ENCODE results near the gene KRTAP5-5. TPM values are rescaled to one million over a fixed set of nuclear protein-coding genes. Genes with fewer than 3 reads are reported as not detected.

The KRTAP5-5 gene
- total and polyA plus RNA-seq, 10 donors, result not detected

- TF ChIP-seq POLR2AphosphoS5 (IDR thresholded peaks at IDR 0.05) (no peak), CTCF (IDR thresholded peaks at IDR 0.05 in 8 of 11, conservative IDR thresholded peaks at IDR 0.05 in 3 of 11) (no peak), POLR2A (IDR thresholded peaks at IDR 0.05) (no peak)
- Histone ChIP-seq H3K4me1 (peaks cover 5 to 42% (median 25%) of the 10 kb centered on the region in 6 donors), H3K4me3 (no peak overlapping the region), H3K9me3 (no peaks in the 10 kb centered on the region), H3K36me3 (no peaks in the 10 kb centered on the region), H3K27ac (peak overlapping the region in 4 of 8 donors; percentile 21 to 54 (median 52)), H3K27me3 (replicated peaks in 1 of 7) (peaks cover 0 to 58% (median 4%) of the 10 kb centered on the region in 7 donors)
- intact Hi-C loops (cut with DNase I; ENCODE audit: low total_unique reads), result loop anchor here (10.0 kb wide), 1 partner anchor 499 kb away; no protein-coding TSS in a partner anchor
- 68 to 85% (median 80%) methylated on average over 14 to 26 of the region's 26 CpGs for WGBS, 5 donors
- peak; percentile 55 for DNase-seq
These were observed 25.8 kb downstream of the KRTAP5-5 start for GRCh38 chr11:1655168-1656060.

GRCh38 chr11:1656061-1656441, 26.5 kb downstream of the KRTAP5-5 start:
- 81 to 91% (median 88%) methylated on average over 7 to 9 of the region's 9 CpGs for WGBS, 5 donors
- Histone ChIP-seq H3K27ac (no peak overlapping the region), H3K4me3 (no peak overlapping the region), H3K27me3 (replicated peaks in 1 of 7) (peaks cover 0 to 61% (median 4%) of the 10 kb centered on the region in 7 donors), H3K9me3 (no peaks in the 10 kb centered on the region), H3K4me1 (peaks cover 5 to 42% (median 25%) of the 10 kb centered on the region in 6 donors), H3K36me3 (no peaks in the 10 kb centered on the region)
- intact Hi-C loops (cut with DNase I; ENCODE audit: low total_unique reads), result loop anchor here (10.0 kb wide), 1 partner anchor 499 kb away; no protein-coding TSS in a partner anchor
- DNase-seq, result peak; percentile 55
- TF ChIP-seq POLR2AphosphoS5 (IDR thresholded peaks at IDR 0.05) (no peak), CTCF (IDR thresholded peaks at IDR 0.05 in 8 of 11, conservative IDR thresholded peaks at IDR 0.05 in 3 of 11) (no peak), POLR2A (IDR thresholded peaks at IDR 0.05) (no peak)

GRCh38 chr11:1656670-1657069, 27.1 kb downstream of the KRTAP5-5 start:
- no peak for TF ChIP-seq POLR2A (IDR thresholded peaks at IDR 0.05)
- no peak for TF ChIP-seq POLR2AphosphoS5 (IDR thresholded peaks at IDR 0.05)
- no peak for TF ChIP-seq CTCF (IDR thresholded peaks at IDR 0.05 in 8 of 11, conservative IDR thresholded peaks at IDR 0.05 in 3 of 11)
- H3K27me3 ChIP-seq (replicated peaks in 1 of 7), result peaks cover 0 to 65% (median 4%) of the 10 kb centered on the region in 7 donors
- H3K4me3 ChIP-seq, result no peak overlapping the region
- no peaks in the 10 kb centered on the region for H3K9me3 ChIP-seq
- DNase-seq, result peak; percentile 7
- no peaks in the 10 kb centered on the region for H3K36me3 ChIP-seq
- H3K27ac ChIP-seq, result no peak overlapping the region
- intact Hi-C loops (cut with DNase I; ENCODE audit: low total_unique reads), result loop anchor here (10.0 kb wide), 1 partner anchor 498 kb away; no protein-coding TSS in a partner anchor
- 74 to 91% (median 83%) methylated on average over 7 of the region's 7 CpGs for WGBS, 5 donors
- H3K4me1 ChIP-seq, result peaks cover 5 to 42% (median 25%) of the 10 kb centered on the region in 6 donors

- intact Hi-C loops (cut with DNase I; ENCODE audit: low total_unique reads), result loop anchor here (10.0 kb wide), 1 partner anchor 495 kb away; no protein-coding TSS in a partner anchor
- TF ChIP-seq CTCF (IDR thresholded peaks at IDR 0.05 in 8 of 11, conservative IDR thresholded peaks at IDR 0.05 in 3 of 11) (no peak), POLR2A (IDR thresholded peaks at IDR 0.05) (no peak), POLR2AphosphoS5 (IDR thresholded peaks at IDR 0.05) (no peak)
- H3K4me1 ChIP-seq, result peaks cover 0 to 19% (median 8%) of the 10 kb centered on the region in 6 donors
- H3K9me3 ChIP-seq, result no peaks in the 10 kb centered on the region
- H3K4me3 ChIP-seq, result no peak overlapping the region
- 19 to 34% (median 21%) methylated on average over 14 of the region's 14 CpGs for WGBS, 5 donors
- H3K36me3 ChIP-seq, result no peaks in the 10 kb centered on the region
- peaks cover 0 to 43% (median 0%) of the 10 kb centered on the region in 7 donors for H3K27me3 ChIP-seq (replicated peaks in 1 of 7)
- no peak overlapping the region for H3K27ac ChIP-seq
- DNase-seq, result no peak
These were observed 29.9 kb downstream of the KRTAP5-5 start for GRCh38 chr11:1659506-1659905.
